Measurements from ENCODE around the gene ECHS1.

Gene ECHS1

DNA sequence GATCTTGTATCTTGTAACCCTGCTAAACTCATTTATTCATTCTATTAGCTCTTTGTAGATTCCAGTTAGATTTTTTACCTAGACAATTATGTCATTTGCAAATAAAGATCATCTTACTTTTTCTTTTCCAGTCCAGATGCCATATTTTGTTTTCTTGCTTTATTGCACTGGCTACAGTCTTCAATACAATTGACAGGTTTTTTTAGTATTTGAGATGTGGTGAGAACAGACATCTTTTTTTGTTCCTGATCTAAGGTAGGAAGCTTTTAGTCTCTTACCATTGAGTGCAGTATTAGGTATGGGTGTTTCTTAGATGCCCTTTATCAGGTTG is 39.2 kb upstream of the ECHS1 start:
- Histone ChIP-seq H3K36me3 (ENCODE audit: low read depth) (peaks cover 66% of the 10 kb centered on the region), H3K4me1 (ENCODE audit: insufficient read depth, poor library complexity, severe bottlenecking) (no peaks in the 10 kb centered on the region), H3K4me3 (ENCODE audit: severe bottlenecking) (no peak overlapping the region), H3K27ac (ENCODE audit: poor library complexity, severe bottlenecking) (no peak overlapping the region), H3K27me3 (ENCODE audit: insufficient read depth, poor library complexity, severe bottlenecking) (no peaks in the 10 kb centered on the region), H3K9me3 (ENCODE audit: severe bottlenecking) (peaks cover 15% of the 10 kb centered on the region)
- DNase-seq (ENCODE audit: low spot score), result no peak
- TF ChIP-seq, protein P1, sequence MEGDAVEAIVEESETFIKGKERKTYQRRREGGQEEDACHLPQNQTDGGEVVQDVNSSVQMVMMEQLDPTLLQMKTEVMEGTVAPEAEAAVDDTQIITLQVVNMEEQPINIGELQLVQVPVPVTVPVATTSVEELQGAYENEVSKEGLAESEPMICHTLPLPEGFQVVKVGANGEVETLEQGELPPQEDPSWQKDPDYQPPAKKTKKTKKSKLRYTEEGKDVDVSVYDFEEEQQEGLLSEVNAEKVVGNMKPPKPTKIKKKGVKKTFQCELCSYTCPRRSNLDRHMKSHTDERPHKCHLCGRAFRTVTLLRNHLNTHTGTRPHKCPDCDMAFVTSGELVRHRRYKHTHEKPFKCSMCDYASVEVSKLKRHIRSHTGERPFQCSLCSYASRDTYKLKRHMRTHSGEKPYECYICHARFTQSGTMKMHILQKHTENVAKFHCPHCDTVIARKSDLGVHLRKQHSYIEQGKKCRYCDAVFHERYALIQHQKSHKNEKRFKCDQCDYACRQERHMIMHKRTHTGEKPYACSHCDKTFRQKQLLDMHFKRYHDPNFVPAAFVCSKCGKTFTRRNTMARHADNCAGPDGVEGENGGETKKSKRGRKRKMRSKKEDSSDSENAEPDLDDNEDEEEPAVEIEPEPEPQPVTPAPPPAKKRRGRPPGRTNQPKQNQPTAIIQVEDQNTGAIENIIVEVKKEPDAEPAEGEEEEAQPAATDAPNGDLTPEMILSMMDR (IDR thresholded peaks at IDR 0.05; ENCODE audit: poor library complexity, severe bottlenecking), result no peak
- ATAC-seq (ENCODE audit: low read depth), result no peak

GRCh38 chr10:133411523-133412380 is 38.6 kb upstream of the ECHS1 start:
- no peak overlapping the region for H3K27ac ChIP-seq (ENCODE audit: poor library complexity, severe bottlenecking)
- no peaks in the 10 kb centered on the region for H3K4me1 ChIP-seq (ENCODE audit: insufficient read depth, poor library complexity, severe bottlenecking)
- H3K9me3 ChIP-seq (ENCODE audit: severe bottlenecking), result peaks cover 15% of the 10 kb centered on the region
- ATAC-seq (ENCODE audit: low read depth), result no peak
- DNase-seq (ENCODE audit: low spot score), result no peak
- no peak overlapping the region for H3K4me3 ChIP-seq (ENCODE audit: severe bottlenecking)
- no peaks in the 10 kb centered on the region for H3K27me3 ChIP-seq (ENCODE audit: insufficient read depth, poor library complexity, severe bottlenecking)
- H3K36me3 ChIP-seq (ENCODE audit: low read depth), result peaks cover 72% of the 10 kb centered on the region
- TF ChIP-seq, protein P1 (IDR thresholded peaks at IDR 0.05; ENCODE audit: poor library complexity, severe bottlenecking), result no peak

DNA sequence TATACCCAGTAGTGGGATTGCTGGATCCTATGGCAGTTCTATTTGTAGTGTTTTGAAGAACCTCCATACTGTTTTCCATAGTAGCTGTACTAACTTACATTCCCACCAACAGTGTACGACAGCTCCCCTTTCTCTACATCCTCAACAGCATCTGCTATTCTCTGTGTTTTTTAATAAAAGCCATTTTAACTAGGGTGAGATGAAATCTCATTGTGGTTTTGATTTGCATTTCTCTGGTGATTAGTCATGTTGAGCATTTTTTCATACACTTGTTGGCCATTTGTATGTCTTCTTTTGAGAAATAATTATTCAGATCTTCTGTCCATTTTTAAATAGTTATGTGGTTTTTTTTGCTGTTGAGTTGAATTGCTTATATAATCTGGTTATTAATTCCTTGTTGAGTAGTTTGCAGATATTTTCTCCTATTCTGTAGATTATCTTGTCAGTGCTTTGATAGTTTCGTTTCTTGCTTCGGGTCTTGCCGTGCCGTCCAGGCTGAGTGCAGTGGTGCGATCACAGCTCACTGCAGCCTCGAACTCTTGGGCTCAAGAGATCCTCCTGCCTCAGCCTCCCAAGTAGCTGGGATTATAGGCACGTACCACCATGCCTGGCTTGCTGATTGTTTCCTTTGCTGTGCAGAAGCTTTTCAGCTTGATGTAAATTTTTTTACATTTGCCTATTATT is 32.8 kb upstream of the ECHS1 start:
- TF ChIP-seq, protein P1 (IDR thresholded peaks at IDR 0.05; ENCODE audit: poor library complexity, severe bottlenecking), result no peak
- H3K27me3 ChIP-seq (ENCODE audit: insufficient read depth, poor library complexity, severe bottlenecking), result no peaks in the 10 kb centered on the region
- ATAC-seq (ENCODE audit: low read depth), result no peak
- no peak overlapping the region for H3K4me3 ChIP-seq (ENCODE audit: severe bottlenecking)
- peaks cover 66% of the 10 kb centered on the region for H3K36me3 ChIP-seq (ENCODE audit: low read depth)
- H3K27ac ChIP-seq (ENCODE audit: poor library complexity, severe bottlenecking), result no peak overlapping the region
- no peak for DNase-seq (ENCODE audit: low spot score)
- no peaks in the 10 kb centered on the region for H3K4me1 ChIP-seq (ENCODE audit: insufficient read depth, poor library complexity, severe bottlenecking)
- H3K9me3 ChIP-seq (ENCODE audit: severe bottlenecking), result peaks cover 1% of the 10 kb centered on the region

GRCh38 chr10:133405272-133405671 is 32.1 kb upstream of the ECHS1 start:
- H3K4me3 ChIP-seq (ENCODE audit: severe bottlenecking), result no peak overlapping the region
- DNase-seq (ENCODE audit: low spot score) (no peak), ATAC-seq (ENCODE audit: low read depth) (no peak)
- H3K9me3 ChIP-seq (ENCODE audit: severe bottlenecking), result no peaks in the 10 kb centered on the region
- TF ChIP-seq, protein P1 (IDR thresholded peaks at IDR 0.05; ENCODE audit: poor library complexity, severe bottlenecking), result no peak
- H3K27ac ChIP-seq (ENCODE audit: poor library complexity, severe bottlenecking), result no peak overlapping the region
- peaks cover 63% of the 10 kb centered on the region for H3K36me3 ChIP-seq (ENCODE audit: low read depth)
- no peaks in the 10 kb centered on the region for H3K4me1 ChIP-seq (ENCODE audit: insufficient read depth, poor library complexity, severe bottlenecking)
- H3K27me3 ChIP-seq (ENCODE audit: insufficient read depth, poor library complexity, severe bottlenecking), result no peaks in the 10 kb centered on the region

DNA sequence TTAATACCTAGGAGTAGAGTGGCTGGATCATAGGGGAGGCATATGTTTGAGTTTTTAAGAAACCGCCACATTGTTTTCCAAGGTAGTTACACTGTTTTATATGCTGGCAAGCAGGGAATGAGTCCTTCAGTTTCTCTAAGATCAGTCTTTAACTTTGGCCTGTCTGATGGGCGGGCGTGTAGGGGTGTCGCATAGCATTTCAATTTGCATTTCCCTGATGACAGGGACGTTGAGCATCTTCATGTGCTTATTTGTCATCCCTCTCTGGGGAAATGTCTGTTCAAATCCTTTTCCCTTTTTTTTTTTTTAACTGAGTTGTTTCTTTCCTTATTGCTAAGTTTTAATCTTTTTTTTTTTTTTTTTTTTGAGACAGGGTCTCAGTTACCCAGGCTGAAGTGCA is 30.6 kb upstream of the ECHS1 start:
- Histone ChIP-seq H3K36me3 (ENCODE audit: low read depth) (peaks cover 61% of the 10 kb centered on the region), H3K4me3 (ENCODE audit: severe bottlenecking) (no peak overlapping the region), H3K27ac (ENCODE audit: poor library complexity, severe bottlenecking) (no peak overlapping the region), H3K9me3 (ENCODE audit: severe bottlenecking) (no peaks in the 10 kb centered on the region), H3K4me1 (ENCODE audit: insufficient read depth, poor library complexity, severe bottlenecking) (no peaks in the 10 kb centered on the region), H3K27me3 (ENCODE audit: insufficient read depth, poor library complexity, severe bottlenecking) (no peaks in the 10 kb centered on the region)
- ATAC-seq (ENCODE audit: low read depth), result no peak
- DNase-seq (ENCODE audit: low spot score), result peak; percentile 4
- TF ChIP-seq, protein P1 (IDR thresholded peaks at IDR 0.05; ENCODE audit: poor library complexity, severe bottlenecking), result no peak
